Inferior parietal cortex (tissue), 1 donor: ENCODE measurements around the gene CCDC192.
"Not testable (repeated sequence)": the region's sequence is repeated elsewhere in the genome, so short reads cannot be mapped to it uniquely, and the experiment has no call there.

Experiments used
- DNase-seq: peaks from one replicate; pipeline ENCODE4 v3.0.0-alpha.2; 2016; ENCODE audit errors: extremely low spot score

CCDC192 gene

DNA sequence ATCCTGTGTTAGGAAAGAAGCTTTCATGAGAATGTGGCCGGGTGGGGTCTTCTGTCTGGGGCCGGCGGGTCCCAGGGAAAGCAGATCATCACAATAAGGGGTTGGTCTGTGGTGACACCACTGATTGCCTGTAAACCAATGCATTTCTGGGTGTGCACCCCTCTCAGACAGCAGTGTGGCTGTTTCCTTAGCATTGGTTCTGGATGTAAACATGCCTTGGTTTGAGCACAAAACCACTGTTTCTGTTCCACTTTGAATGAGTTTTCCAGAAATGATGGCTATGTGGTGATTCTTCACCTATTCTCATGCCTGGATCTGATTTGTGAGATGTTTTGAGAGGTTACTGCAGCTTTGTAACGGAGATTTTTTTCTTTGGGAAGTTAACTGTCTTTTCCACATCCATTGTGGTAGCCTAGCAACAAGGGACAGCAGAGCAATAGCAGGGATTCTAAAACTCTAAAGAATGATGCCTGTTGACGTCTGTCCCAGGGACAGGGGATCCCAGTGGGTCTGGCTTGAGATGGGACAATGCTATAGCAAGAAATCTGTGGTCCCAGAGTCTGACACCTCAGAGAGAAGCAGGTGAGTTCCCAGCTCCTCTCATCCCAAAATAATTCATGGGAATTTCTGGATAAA lies at the start of gene CCDC192:
Gene CCDC192, plus strand, starts transcription at position 466 of the 636 bp plus-strand sequence. Its CDS starts 55 bp downstream, at position 521.
- no peak for DNase-seq

DNA sequence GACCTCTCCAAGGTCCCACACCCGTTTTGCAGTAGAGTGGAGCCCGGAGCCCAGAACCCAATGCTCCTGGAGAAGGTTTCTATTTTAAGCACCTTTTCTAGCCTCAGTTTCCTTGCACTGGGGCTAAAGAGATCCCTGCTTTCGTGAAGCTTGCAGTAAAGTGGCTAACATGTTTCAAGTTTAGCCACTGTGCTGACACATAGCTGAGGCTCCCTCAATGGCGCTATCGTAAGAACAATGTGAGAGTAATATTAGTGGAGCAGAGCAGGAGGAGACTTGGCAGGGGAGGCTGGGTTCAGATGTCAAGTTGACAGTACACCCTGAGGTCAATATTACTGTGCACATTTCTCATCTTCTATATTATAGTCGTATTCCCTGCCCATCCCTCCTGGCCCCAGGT lies 46.4 kb upstream of the CCDC192 start:
- DNase-seq = no peak

- DNase-seq = no peak
These were observed 43.0 kb upstream of the CCDC192 start for GRCh38 chr5:127660047-127660733.

DNA sequence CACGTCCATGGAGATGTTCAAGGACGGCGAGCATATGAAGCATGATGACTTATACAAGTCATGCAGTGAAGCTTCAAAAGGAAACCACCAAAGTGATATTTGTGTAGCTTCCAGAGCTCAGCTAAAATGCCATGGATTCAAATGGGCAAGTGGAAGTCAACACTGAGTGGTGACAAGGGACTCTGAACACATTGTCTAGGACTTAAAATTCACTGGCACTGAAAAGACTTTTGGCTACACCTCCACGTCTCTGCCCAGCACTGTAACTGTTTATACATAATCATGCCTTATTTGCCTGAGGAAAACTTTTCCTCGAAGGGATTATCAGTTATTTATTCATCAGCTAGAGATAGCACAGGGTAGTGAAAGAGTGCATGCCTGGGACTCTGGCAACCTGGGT lies 39.1 kb upstream of the CCDC192 start:
- no peak for DNase-seq

- no peak for DNase-seq
These were observed 37.5 kb upstream of the CCDC192 start for GRCh38 chr5:127665641-127666040.

DNA sequence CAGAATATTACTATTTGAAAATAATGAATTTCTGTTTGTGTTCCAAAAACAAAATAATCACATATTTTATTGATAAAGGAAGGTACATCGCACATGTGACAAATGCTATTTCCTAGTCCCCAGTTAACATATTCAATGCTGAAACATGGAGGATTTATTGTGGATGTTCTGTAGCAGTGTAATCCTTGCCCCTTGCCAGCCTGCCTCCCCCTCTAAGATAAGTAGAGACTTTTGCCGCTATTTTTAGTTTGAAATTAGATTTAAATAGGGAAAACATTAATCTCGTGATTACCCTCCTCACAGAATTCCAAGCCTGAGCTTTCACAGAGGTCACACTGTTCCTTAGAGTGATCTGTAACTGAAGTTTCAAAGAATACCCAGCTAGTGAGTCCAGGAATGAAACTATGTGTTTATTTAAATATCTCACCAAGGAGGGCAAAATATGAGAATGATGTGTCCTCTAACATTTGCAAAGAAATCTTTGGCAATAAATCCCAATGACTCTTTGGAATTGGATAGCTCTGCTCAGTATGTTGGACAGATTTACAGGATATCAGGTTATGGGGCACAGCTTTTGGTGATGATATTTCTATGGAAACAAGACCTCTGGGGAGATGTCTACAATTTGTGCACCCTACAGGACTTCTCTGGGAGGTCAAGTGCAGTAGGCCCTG lies 37.0 kb upstream of the CCDC192 start:
- no peak for DNase-seq

DNA sequence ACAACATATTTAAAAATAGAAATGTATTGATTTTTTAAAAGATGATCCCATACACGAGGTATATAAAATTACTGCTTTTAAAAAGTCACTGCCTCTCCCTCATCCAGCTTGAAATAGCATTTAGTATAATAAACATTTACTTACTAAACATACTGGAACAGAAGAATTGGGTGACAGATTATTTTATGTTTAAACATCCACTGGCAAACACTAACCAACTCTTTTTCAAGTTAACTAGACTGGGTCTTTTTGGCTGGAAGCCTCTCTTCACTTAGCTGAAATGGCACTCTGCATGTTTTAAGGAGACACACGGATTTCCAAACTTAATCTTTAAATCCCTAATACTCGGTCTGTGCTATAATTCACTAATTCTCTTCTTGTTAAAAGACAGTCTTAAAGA lies 35.3 kb upstream of the CCDC192 start:
- DNase-seq = no peak

- no peak for DNase-seq
These were observed 32.0 kb upstream of the CCDC192 start for GRCh38 chr5:127671218-127671617.

GRCh38 chr5:127673117-127673800 lies 29.9 kb upstream of the CCDC192 start:
- no peak for DNase-seq

- not testable (repeated sequence) for DNase-seq
These were observed 26.2 kb upstream of the CCDC192 start for GRCh38 chr5:127676951-127677350.

- not testable (repeated sequence) for DNase-seq
These were observed 23.4 kb upstream of the CCDC192 start for GRCh38 chr5:127679691-127680330.

GRCh38 chr5:127680595-127680994 lies 22.6 kb upstream of the CCDC192 start:
- no peak for DNase-seq

- no peak for DNase-seq
These were observed 20.2 kb upstream of the CCDC192 start for GRCh38 chr5:127683008-127683407.

DNA sequence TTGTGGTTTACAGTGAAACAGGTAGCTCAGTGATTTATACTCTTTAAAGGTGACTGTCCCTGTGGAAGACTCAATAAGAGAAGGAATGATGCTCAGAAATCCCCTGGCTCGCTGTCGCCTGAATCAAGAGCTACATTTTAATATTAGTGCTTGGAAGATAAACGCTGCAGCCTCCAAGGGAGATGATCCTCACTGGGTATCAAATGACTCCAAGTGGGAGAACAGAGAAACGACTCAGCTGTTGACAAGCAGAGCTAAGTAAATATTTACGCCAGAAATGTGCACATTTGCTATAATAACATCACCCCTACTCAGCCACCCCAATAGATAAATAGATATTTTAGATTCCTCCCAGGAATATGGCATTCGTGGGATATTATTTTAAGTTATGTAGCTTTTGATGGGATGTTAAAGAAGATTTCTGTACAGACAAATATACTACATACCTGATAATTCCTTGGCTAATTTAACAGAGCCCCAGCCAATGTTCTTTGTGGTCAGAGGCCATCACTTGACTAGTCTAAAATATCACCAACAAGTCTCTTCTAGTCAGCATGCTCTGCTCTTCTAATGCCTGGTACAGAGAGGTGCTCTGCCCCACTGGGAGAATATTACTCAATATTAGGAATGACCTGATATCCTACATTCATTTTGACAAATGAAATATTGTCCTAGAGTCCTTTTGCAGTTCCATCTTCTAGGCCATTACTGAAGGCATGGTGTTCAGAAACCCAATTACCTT lies 18.3 kb upstream of the CCDC192 start:
- DNase-seq = no peak

DNA sequence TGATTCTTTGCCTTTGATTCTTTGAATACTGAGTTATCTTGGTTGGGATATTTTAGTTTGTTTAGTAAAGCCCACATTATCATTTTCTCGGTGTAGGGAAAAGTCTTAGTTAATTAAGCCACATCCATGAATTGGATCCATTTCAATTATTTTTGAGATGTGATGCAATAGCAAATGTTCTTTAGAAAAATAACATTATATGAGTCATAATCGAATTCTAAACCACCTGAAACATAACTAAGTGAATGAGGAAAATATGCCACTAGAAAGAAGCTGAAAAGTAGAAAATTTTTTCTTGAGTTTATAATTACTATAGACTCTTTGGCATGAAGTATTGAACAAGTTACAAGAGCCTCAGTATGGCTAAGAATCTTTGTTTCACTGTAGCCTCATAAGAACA lies 17.5 kb upstream of the CCDC192 start:
- no peak for DNase-seq

DNA sequence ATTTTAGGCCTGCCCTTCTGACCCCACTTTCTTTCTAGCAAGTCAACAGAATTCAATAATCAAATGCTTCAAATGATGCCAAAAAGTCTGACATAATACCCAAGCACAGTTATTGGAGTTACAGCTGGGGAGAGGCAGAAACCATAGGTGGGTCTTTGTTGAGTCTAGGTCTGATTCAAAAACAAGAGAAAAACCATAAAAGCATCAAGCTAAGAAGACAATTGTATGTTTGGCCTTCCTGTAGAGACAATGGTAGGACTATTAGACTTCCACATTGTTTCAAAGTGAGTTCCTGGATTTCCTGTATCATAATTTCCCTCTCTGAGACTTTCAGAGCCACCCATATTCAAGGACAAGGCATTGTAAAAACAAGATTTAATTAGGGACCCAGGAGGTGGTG lies 16.8 kb upstream of the CCDC192 start:
- no peak for DNase-seq

DNA sequence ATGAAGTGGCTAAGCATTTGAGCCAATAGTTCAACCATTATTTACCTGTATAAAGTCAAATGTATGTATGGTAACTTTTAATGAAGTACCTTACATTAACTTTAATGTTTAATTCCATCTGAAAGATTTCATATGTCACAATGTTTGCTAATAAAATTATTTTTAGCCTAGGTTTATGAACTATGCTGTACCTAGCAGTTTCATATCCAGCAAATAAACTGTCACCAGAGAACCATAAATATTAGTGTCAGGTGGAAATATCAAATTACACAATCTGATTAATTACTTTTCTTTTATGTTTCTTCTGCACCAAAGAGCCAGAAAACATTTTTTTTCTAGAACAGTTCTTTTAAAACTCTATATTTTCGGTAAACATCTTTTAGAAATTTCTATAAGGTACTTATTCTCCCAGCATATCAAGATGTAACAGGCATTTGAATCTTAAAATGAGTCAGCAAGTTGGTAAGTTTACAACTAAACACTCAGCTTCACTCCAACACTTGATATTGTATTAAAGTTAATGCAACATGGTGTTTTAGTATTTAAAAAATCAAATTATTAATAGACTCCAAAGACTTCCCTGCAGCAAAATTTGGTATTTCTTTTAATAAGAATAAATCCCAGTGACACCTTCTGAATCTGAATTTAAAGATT lies 8.5 kb upstream of the CCDC192 start:
- no peak for DNase-seq

GRCh38 chr5:127695346-127695745 lies 7.8 kb upstream of the CCDC192 start:
- DNase-seq = no peak

DNA sequence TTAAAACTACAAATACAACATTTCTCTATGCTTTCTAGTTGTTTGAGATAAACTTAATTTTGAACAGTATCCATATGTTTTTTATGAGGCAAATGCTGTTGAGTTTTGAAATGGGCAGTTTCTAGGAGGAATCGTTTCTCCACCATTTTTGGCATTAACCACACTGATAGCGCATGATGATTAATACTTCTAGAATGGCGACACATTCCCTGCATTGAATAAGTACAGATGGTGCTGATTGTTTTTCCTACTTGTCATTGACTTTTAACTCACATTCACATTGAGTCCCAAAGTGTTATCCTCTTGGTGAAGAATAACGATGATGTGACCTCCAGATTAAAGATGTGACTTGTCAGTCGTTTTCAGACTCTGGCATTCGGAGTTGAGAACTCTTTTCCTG lies 6.5 kb upstream of the CCDC192 start:
- no peak for DNase-seq

GRCh38 chr5:127697894-127698600 lies 5.1 kb upstream of the CCDC192 start:
- no peak for DNase-seq
